ENCODE results near the gene PIK3C3.

DNA sequence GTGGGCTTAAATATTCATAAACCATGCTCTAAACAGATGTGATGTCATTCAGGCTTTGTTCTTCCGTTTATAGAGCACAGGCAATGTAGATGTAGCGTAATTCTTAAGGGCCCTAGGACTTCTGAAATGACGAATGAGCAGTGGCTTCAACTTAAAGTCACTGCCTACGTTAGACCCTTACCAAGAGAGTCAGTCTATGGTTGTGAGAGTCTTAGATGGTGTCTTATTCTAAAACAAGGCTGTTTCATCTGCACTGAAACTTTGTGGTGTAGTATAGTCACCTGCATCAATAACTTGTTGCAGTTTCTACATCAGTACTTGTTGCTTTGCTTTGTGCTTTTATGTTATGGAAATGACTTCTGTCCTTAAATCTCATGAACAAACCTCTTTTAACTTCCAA is 56.0 kb downstream of the PIK3C3 start:
- TF ChIP-seq POLR2AphosphoS5 (IDR thresholded peaks at IDR 0.05; ENCODE audit: low read depth, low read length) = no peak
- no peak for TF ChIP-seq POLR2A (IDR thresholded peaks at IDR 0.05; ENCODE audit: low read depth, low read length)

All from GM12892 (cell line).